ENCODE data around the gene MID1IP1.

The MID1IP1 gene

DNA sequence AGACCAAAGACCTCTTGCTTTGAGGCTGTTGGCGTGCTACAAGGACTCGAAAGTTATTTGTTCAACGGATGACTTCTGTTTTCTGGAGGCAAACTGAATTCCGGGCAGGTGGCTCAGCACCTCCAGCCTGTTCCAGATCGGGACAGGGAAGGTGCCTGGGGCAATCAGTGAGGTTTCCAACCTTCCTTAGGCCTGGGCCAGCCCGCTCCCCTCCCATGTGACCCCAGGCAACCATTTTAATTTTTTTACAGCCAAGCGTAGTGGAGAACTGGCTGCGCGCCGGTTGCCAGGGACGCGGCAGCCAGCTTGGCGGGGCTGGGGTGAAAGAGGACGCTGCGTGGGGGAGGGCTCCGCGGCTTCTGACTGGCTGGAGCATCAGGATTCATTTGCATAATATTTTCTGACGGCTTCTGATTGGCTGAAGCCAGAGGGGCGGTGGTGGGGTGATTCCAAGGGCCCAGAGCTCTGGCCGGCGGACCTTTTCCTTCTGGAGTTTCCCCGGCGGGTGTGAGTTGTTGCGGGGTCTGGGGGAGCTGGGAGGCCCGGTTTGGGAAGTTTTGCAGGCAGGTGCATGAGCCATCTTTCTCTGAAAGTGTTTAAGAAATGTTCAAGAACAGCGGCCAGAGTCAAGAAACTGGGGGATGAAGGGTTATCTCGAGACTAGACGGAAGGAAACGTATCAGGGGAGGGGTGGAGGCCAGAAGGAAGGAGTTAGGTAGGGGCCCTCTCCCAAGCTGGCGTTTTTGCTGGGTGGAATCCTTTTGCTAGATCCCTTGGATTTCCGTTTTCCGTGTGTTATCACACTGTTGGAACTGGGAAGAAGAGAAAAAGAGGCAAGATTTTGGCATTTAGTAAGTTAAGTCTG, at the start of gene MID1IP1:
Gene MID1IP1 (plus strand): TSS at position 479 of the 865 bp plus-strand sequence. CDS start 3,488 bp downstream, outside the sequence.
- no peak for DNase-seq

GRCh38 chrX:38754102-38754790, 47.0 kb upstream of the MID1IP1 start:
- DNase-seq, result peak; percentile 58

DNA sequence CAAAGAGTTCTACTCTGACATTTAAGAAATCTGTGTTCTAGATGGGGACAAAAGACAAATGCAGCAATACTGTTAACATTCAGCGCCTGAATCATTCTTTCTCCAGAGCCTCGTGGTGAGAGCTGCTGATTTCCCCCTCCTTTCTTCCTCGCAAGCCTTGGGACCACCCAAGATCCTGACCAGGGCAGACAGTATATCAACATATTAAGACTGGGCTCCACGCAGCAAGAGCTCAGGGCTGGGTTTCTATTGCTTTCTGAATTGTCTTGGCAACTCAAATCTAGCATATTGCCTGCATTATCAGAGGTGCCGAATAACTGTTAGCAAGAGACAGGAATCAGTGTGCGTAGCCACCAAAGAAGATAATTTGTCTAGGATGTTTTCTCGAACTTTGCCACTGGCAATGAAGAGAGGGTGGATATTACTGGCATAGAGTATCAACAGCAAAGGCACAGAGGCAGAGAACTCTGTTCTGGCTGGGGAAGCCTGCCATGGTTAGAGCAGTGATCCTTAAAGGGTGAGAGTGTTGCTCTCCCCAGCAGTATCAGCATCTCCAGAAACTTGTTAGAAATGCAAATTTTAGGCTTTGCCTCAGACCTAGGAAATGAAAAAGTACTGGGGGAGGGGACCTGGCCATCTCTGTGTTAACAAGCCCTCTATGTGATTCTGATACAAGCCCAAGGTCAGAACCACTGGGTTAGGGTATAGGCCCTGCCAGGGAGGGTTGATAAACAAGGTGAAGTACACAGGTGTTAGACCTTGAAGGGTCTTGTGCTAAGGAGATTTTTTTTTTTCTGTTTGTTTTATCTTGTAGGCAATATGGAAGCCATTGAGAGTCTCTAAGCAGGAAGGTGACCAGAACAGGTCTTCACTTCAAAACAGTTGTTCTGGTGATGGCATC, 46.2 kb upstream of the MID1IP1 start:
- DNase-seq, result no peak

DNA sequence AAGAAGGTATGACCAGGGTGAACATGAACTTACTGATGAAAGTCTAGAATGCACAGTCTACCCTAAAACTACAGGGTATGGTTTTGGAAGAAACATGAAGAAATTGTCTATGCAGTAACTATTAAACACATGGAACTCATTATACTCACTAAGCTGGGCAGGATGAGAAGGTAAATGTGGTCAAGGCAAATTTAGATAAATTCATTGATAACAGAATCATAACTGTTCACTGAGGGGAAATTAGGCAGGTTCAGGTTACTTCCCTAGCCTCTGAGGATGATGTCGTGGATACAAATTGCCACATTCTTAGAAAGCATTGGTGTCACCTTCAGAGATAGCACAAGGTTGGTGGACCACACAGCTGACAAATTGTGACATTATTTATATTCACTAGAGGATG, 40.4 kb upstream of the MID1IP1 start:
- DNase-seq, result no peak

DNA sequence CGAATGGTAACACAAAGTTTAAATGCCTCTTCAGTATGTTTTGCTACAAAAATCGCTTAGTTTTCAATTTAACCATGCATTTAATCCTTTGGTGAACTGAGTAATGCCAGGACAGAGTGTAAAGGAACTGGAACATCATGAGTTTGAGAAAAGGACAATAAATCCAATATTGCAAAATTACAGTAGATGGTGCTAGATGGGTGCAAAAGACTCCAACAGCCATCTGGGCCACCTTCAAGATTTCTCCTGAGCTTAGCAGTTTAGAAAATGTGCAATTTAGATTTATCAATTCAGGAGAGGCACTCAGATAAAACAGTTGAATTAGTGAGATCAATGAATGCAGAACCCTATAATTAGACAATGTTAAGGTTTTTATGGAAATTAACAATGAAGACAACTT, 33.2 kb upstream of the MID1IP1 start:
- peak; percentile 34 for DNase-seq

DNA sequence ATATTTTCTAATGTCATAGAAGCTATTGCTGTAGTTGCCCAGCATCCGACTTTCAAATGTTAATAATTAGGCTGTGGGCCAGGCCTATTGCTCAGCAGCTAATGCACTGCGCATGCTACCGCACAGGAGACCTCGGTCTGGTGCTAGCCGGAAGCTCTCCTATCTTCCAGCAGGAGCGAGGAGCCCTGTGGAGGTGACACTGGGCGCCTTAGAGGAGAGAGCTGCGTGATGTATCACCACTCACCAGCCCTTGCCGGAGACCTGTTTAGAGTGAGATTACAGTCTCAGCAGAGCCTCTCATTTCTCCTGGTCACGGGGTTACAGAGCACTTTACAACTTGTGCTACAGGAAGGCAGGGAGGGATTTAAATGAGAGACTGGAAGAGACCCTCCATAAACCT, 31.1 kb upstream of the MID1IP1 start:
- DNase-seq, result no peak

- DNase-seq, result no peak
Measured at GRCh38 chrX:38774249-38774648, 27.0 kb upstream of the MID1IP1 start.

DNA sequence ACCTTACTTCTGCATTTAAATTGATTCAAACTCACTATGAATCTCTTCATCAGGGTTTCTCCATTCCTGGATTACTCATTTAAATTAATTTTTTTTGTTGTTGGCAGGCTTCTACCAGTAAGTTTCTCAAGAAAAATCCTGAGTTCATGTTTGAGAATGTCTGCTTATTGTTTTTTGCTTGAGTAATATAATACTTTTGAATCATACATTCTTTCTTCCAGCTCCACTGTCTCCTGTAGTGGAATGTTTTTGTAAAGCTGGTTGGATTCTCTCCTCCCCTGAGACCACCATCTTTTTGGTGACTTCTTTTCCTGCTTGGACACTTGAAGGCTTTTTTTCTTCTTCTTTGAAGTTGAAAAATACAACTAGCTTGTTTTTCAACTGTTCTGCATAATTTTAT, 4.3 kb upstream of the MID1IP1 start:
- DNase-seq, result no peak

GRCh38 chrX:38798956-38799355, 2.3 kb upstream of the MID1IP1 start:
- DNase-seq, result no peak

- no peak for DNase-seq
Measured at GRCh38 chrX:38799995-38800580, 1.2 kb upstream of the MID1IP1 start.

DNA sequence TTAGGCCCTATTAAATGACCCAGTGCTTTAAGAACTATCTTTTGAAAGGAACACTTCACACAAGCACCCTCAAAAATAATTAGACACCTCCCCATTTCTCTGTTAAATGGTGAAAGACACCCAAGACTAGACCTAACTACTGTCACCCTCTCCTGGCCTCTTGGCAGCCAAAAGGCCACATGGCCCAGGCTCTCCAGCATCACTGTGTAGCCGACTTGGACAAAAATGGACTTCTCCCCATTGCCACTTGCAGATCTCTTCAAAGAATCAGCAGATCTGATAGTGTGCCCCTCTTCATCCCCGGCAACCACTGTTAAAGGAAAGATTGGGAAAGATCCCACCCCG, 2.0 kb downstream of the MID1IP1 start:
- DNase-seq, result no peak

DNA sequence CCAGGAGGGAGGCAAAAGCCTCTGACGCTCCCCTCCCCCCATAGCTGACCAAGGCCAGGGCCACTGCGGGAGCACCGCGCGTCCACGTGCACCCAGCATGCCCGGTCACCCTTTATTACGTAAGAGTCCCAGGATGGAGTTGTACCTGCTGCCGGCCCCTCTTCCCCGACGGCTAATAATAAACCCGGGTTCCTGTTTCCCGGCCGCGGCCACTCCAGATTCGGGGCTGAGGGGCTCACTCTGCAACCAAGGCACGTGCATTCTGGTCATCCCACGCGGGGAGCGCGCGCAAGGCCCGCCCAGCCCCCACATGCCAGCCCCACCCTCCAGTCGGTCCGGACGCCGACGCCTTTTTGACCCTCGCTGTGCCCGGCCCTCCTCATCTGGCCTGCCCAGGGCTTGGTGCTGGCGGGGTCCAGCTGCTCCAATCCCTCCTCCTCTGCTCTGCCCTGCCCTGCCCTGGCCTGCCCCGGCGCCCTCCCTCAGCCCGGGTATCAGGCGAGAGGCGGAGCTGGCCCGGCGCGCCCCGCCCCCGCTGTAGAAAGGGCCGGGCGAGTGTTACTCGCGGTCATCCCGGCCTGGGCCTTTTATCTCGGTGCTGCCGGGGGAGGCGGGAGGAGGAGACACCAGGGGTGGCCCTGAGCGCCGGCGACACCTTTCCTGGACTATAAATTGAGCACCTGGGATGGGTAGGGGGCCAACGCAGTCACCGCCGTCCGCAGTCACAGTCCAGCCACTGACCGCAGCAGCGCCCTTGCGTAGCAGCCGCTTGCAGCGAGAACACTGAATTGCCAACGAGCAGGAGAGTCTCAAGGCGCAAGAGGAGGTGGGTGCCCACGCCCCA, 2.6 kb downstream of the MID1IP1 start:
- DNase-seq, result peak; percentile 16

- DNase-seq, result no peak
Measured at GRCh38 chrX:38804432-38804681, 3.1 kb downstream of the MID1IP1 start.

DNA sequence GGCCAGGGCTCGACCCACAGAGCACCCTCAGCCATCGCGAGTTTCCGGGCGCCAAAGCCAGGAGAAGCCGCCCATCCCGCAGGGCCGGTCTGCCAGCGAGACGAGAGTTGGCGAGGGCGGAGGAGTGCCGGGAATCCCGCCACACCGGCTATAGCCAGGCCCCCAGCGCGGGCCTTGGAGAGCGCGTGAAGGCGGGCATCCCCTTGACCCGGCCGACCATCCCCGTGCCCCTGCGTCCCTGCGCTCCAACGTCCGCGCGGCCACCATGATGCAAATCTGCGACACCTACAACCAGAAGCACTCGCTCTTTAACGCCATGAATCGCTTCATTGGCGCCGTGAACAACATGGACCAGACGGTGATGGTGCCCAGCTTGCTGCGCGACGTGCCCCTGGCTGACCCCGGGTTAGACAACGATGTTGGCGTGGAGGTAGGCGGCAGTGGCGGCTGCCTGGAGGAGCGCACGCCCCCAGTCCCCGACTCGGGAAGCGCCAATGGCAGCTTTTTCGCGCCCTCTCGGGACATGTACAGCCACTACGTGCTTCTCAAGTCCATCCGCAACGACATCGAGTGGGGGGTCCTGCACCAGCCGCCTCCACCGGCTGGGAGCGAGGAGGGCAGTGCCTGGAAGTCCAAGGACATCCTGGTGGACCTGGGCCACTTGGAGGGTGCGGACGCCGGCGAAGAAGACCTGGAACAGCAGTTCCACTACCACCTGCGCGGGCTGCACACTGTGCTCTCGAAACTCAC, 3.6 kb downstream of the MID1IP1 start:
- no peak for DNase-seq

DNA sequence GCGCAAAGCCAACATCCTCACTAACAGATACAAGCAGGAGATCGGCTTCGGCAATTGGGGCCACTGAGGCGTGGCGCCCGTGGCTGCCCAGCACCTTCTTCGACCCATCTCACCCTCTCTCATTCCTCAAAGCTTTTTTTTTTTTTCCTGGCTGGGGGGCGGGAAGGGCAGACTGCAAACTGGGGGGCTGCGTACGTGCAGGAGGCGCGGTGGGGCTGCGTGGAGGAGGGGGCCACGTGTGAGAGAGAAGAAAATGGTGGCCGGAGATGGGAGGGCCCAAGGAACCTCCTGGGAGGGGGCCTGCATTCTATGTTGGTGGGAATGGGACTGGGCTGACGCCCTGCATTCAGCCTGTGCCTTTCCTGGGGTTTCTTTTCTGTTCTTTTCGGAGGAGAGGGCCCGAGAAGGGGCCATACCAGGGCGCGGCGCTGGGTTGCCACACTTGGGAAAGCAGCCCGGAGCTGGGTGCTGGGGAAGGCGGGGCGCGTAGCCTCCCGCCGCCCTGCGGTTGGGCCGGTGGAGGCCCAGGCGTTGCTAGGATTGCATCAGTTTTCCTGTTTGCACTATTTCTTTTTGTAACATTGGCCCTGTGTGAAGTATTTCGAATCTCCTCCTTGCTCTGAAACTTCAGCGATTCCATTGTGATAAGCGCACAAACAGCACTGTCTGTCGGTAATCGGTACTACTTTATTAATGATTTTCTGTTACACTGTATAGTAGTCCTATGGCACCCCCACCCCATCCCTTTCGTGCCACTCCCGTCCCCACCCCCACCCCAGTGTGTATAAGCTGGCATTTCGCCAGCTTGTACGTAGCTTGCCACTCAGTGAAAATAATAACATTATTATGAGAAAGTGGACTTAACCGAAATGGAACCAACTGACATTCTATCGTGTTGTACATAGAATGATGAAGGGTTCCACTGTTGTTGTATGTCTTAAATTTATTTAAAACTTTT, 4.5 kb downstream of the MID1IP1 start:
- peak; percentile 22 for DNase-seq

GRCh38 chrX:38806875-38807621, 5.8 kb downstream of the MID1IP1 start:
- no peak for DNase-seq

GRCh38 chrX:38807873-38808272, 6.6 kb downstream of the MID1IP1 start:
- DNase-seq, result no peak

- no peak for DNase-seq
Measured at GRCh38 chrX:38811515-38812243, 10.4 kb downstream of the MID1IP1 start.

GRCh38 chrX:38816155-38816554, 14.9 kb downstream of the MID1IP1 start:
- no peak for DNase-seq
